ENCODE measurements around the gene CCDC61.

The CCDC61 gene

GRCh38 chr19:46000491-46001246 lies 5.4 kb downstream of the CCDC61 start:
- H3K4me3 ChIP-seq (ENCODE audit: low read length) = no peak overlapping the region
- no peaks in the 10 kb centered on the region for H3K27me3 ChIP-seq (replicated peaks; ENCODE audit: insufficient read depth, low read length)
- H3K79me2 ChIP-seq (ENCODE audit: low read length) = peaks cover 18% of the 10 kb centered on the region
- no peaks in the 10 kb centered on the region for H3K4me1 ChIP-seq (ENCODE audit: low read length)
- no peak overlapping the region for H2AFZ ChIP-seq (ENCODE audit: low read length)
- no peaks in the 10 kb centered on the region for H3K36me3 ChIP-seq (replicated peaks; ENCODE audit: insufficient read depth, low read length)
- no peaks in the 10 kb centered on the region for H3F3A ChIP-seq (ENCODE audit: insufficient read depth, low read length)
- H3K9me3 ChIP-seq (replicated peaks; ENCODE audit: insufficient read depth, low read length) = no peaks in the 10 kb centered on the region
- no peaks in the 10 kb centered on the region for H4K20me1 ChIP-seq (ENCODE audit: insufficient read depth, low read length)
- H3K9me2 ChIP-seq (replicated peaks; ENCODE audit: insufficient read depth, low read length) = no peaks in the 10 kb centered on the region
- H3K27ac ChIP-seq (ENCODE audit: low read length) = no peak overlapping the region
- no peak for DNase-seq
- no peak for TF ChIP-seq EZH2phosphoT487 (IDR thresholded peaks at IDR 0.05; ENCODE audit: low read length)
- no peak for TF ChIP-seq CTCF (IDR thresholded peaks at IDR 0.05; ENCODE audit: low read length)
- TF ChIP-seq EZH2 (optimal IDR thresholded peaks at IDR 0.05; ENCODE audit: low read depth, low read length) = no peak
- no peak overlapping the region for H3K9ac ChIP-seq (ENCODE audit: low read length)
- no peak overlapping the region for H3K4me2 ChIP-seq (ENCODE audit: low read depth, low read length)

GRCh38 chr19:46002678-46003275 lies 7.5 kb downstream of the CCDC61 start:
- Histone ChIP-seq H3K27me3 (replicated peaks; ENCODE audit: insufficient read depth, low read length) (no peaks in the 10 kb centered on the region), H2AFZ (ENCODE audit: low read length) (no peak overlapping the region), H3K4me3 (ENCODE audit: low read length) (no peak overlapping the region), H3K79me2 (ENCODE audit: low read length) (peaks cover 3% of the 10 kb centered on the region), H3K9me3 (replicated peaks; ENCODE audit: insufficient read depth, low read length) (no peaks in the 10 kb centered on the region), H3K36me3 (replicated peaks; ENCODE audit: insufficient read depth, low read length) (no peaks in the 10 kb centered on the region), H3K4me2 (ENCODE audit: low read depth, low read length) (no peak overlapping the region), H3K9ac (ENCODE audit: low read length) (no peak overlapping the region), H4K20me1 (ENCODE audit: insufficient read depth, low read length) (no peaks in the 10 kb centered on the region), H3K27ac (ENCODE audit: low read length) (no peak overlapping the region), H3F3A (ENCODE audit: insufficient read depth, low read length) (no peaks in the 10 kb centered on the region), H3K9me2 (replicated peaks; ENCODE audit: insufficient read depth, low read length) (no peaks in the 10 kb centered on the region), H3K4me1 (ENCODE audit: low read length) (no peaks in the 10 kb centered on the region)
- TF ChIP-seq EZH2 (optimal IDR thresholded peaks at IDR 0.05; ENCODE audit: low read depth, low read length) (no peak), EZH2phosphoT487 (IDR thresholded peaks at IDR 0.05; ENCODE audit: low read length) (no peak), CTCF (IDR thresholded peaks at IDR 0.05; ENCODE audit: low read length) (no peak)
- no peak for DNase-seq

- Histone ChIP-seq H3K9me3 (replicated peaks; ENCODE audit: insufficient read depth, low read length) (no peaks in the 10 kb centered on the region), H2AFZ (ENCODE audit: low read length) (no peak overlapping the region), H3K27me3 (replicated peaks; ENCODE audit: insufficient read depth, low read length) (no peaks in the 10 kb centered on the region), H3K79me2 (ENCODE audit: low read length) (no peaks in the 10 kb centered on the region), H3K4me3 (ENCODE audit: low read length) (no peak overlapping the region), H3K36me3 (replicated peaks; ENCODE audit: insufficient read depth, low read length) (no peaks in the 10 kb centered on the region), H3K9me2 (replicated peaks; ENCODE audit: insufficient read depth, low read length) (no peaks in the 10 kb centered on the region), H3K27ac (ENCODE audit: low read length) (no peak overlapping the region), H3F3A (ENCODE audit: insufficient read depth, low read length) (no peaks in the 10 kb centered on the region), H3K4me1 (ENCODE audit: low read length) (no peaks in the 10 kb centered on the region), H3K4me2 (ENCODE audit: low read depth, low read length) (no peak overlapping the region), H4K20me1 (ENCODE audit: insufficient read depth, low read length) (no peaks in the 10 kb centered on the region), H3K9ac (ENCODE audit: low read length) (no peak overlapping the region)
- no peak for DNase-seq
- TF ChIP-seq EZH2 (optimal IDR thresholded peaks at IDR 0.05; ENCODE audit: low read depth, low read length) = no peak
- no peak for TF ChIP-seq EZH2phosphoT487 (IDR thresholded peaks at IDR 0.05; ENCODE audit: low read length)
- TF ChIP-seq CTCF (IDR thresholded peaks at IDR 0.05; ENCODE audit: low read length) = no peak
These were observed 11.1 kb downstream of the CCDC61 start for GRCh38 chr19:46006411-46006810.

Data from MM.1S (cell line).